ENCODE measurements around the gene EMC8. TPM values are rescaled to one million over a fixed set of nuclear protein-coding genes. Genes with fewer than 3 reads are reported as not detected.

The EMC8 gene
- total RNA-seq, 6 experiments from 2014 or later = 9.2 to 22.4 (median 12.1) TPM

- WGBS (ENCODE audit: insufficient coverage, low coverage, low lambda C conversion rate, missing lambda C conversion rate) = 70% methylated on average over 7 of the region's 9 CpGs
- no peaks in the 10 kb centered on the region for H3K9me3 ChIP-seq
- intact Hi-C loops (cut with DNase I) = no loop called here
- no peaks in the 10 kb centered on the region for H3K36me3 ChIP-seq
- no peak overlapping the region for H3K4me3 ChIP-seq
- ATAC-seq (no peak), DNase-seq (no peak)
- no peak overlapping the region for H3K27ac ChIP-seq
- TF ChIP-seq CTCF (IDR thresholded peaks at IDR 0.05) = no peak
- no peak for TF ChIP-seq POLR2A (IDR thresholded peaks at IDR 0.05)
- no peaks in the 10 kb centered on the region for H3K4me1 ChIP-seq
- H3K27me3 ChIP-seq = no peaks in the 10 kb centered on the region
These were observed 62.4 kb downstream of the EMC8 start for GRCh38 chr16:85736921-85737320.

GRCh38 chr16:85735946-85736345 is 63.4 kb downstream of the EMC8 start:
- intact Hi-C loops (cut with DNase I) = no loop called here
- 63% methylated on average over 4 of the region's 6 CpGs for WGBS (ENCODE audit: insufficient coverage, low coverage, low lambda C conversion rate, missing lambda C conversion rate)
- DNase-seq (no peak), ATAC-seq (no peak)
- no peaks in the 10 kb centered on the region for H3K27me3 ChIP-seq
- no peaks in the 10 kb centered on the region for H3K4me1 ChIP-seq
- no peak overlapping the region for H3K27ac ChIP-seq
- no peaks in the 10 kb centered on the region for H3K9me3 ChIP-seq
- H3K4me3 ChIP-seq = no peak overlapping the region
- no peak for TF ChIP-seq POLR2A (IDR thresholded peaks at IDR 0.05)
- no peak for TF ChIP-seq CTCF (IDR thresholded peaks at IDR 0.05)
- no peaks in the 10 kb centered on the region for H3K36me3 ChIP-seq

- H3K4me1 ChIP-seq = no peaks in the 10 kb centered on the region
- H3K9me3 ChIP-seq = no peaks in the 10 kb centered on the region
- no peaks in the 10 kb centered on the region for H3K27me3 ChIP-seq
- no peak overlapping the region for H3K27ac ChIP-seq
- intact Hi-C loops (cut with DNase I) = no loop called here
- no peaks in the 10 kb centered on the region for H3K36me3 ChIP-seq
- DNase-seq = no peak
- peak in 2 of 4 donors; percentile 36 to 40 for ATAC-seq
- TF ChIP-seq CTCF (IDR thresholded peaks at IDR 0.05) (no peak), POLR2A (IDR thresholded peaks at IDR 0.05) (no peak)
- 67% methylated on average over 1 of the region's 14 CpGs for WGBS (ENCODE audit: insufficient coverage, low coverage, low lambda C conversion rate, missing lambda C conversion rate)
- H3K4me3 ChIP-seq = no peak overlapping the region
These were observed 64.1 kb downstream of the EMC8 start for GRCh38 chr16:85735225-85735635.

GRCh38 chr16:85734311-85735017 is 64.9 kb downstream of the EMC8 start:
- Histone ChIP-seq H3K4me1 (no peaks in the 10 kb centered on the region), H3K27ac (no peak overlapping the region), H3K4me3 (no peak overlapping the region), H3K27me3 (no peaks in the 10 kb centered on the region), H3K9me3 (no peaks in the 10 kb centered on the region), H3K36me3 (no peaks in the 10 kb centered on the region)
- WGBS (ENCODE audit: insufficient coverage, low coverage, low lambda C conversion rate, missing lambda C conversion rate) = 72% methylated on average over 7 of the region's 10 CpGs
- ATAC-seq (no peak), DNase-seq (no peak)
- TF ChIP-seq CTCF (IDR thresholded peaks at IDR 0.05) (no peak), POLR2A (IDR thresholded peaks at IDR 0.05) (no peak)
- intact Hi-C loops (cut with DNase I) = no loop called here

Measured in right lobe of liver (tissue), 6 donors.